Amniotic epithelial cell (primary cell): Measurements from ENCODE around the gene CXCL14.
A peak's percentile ranks its signal among the peaks of the same experiment; 100 is the strongest.

ENCODE experiments used
- DNase-seq: peaks from one replicate; pipeline ENCODE4 v3.0.0-alpha.2; 2010; ENCODE audit warnings: low read depth

CXCL14 gene

GRCh38 chr5:135567661-135568060 is 11.1 kb downstream of the CXCL14 start:
- no peak for DNase-seq

GRCh38 chr5:135566422-135567400 is 12.1 kb downstream of the CXCL14 start:
- DNase-seq = no peak

GRCh38 chr5:135565725-135566421 is 12.9 kb downstream of the CXCL14 start:
- peak; percentile 20 for DNase-seq

DNA sequence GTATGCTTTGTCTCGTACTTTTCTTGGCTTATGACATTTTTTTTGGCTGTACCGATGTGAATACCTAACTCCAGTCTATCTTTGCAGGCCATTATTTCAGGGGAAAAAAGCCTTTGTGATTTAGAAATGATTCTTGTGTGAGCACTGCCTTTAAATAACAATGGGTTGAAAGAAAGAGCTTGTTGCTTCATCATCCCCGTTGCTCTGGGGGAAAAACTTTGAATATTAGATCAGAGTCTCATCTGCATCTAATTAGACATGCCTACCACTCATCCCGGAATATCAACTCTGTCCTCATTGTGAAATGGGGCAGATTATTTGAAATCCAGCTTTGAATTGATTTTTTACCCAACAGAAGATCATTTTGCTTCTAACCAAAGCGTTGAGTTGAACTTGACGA is 13.5 kb downstream of the CXCL14 start:
- no peak for DNase-seq

DNA sequence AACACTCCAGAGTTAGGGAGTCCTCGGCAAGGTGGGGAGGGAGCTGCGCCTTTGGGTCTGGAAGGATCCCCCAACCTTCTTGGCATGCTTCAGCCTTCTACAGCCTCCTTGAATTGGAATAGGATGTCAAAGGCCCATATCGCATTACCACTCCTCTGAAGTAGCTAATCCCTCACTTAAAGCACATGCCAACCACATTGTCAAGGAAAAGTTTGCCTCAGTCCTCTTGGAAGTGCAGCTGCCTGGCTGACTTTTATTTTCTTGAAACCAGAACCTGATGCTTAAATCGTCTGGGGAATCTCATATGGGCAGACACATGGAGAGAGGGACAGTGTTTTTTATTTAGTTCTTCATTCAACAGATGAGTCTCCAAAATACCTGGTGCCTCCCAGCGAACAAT is 14.5 kb downstream of the CXCL14 start:
- no peak for DNase-seq

DNA sequence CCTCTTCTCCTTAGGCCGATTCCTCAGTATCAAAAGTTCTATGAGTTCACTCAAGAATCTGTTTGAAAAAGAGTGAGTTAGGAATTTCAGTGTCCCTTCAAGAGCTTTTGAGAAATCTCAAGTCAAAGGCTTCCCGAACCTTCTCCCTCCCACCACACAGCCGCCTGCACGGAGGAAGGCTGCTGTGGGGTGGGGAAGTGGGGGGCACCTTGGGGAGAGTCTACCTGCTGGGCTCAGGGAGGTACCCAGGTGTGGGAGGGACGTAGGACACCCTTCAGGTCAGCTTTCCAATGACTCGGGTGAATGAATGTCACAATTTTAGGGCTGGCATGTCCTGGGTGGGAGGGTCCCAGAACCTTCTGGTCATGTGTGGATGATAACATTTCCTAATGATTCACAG is 17.5 kb downstream of the CXCL14 start:
- no peak for DNase-seq

- DNase-seq = peak; percentile 55
Observed at GRCh38 chr5:135560858-135561257, 17.9 kb downstream of the CXCL14 start.

- peak; percentile 37 for DNase-seq
Observed at GRCh38 chr5:135559354-135559753, 19.4 kb downstream of the CXCL14 start.

DNA sequence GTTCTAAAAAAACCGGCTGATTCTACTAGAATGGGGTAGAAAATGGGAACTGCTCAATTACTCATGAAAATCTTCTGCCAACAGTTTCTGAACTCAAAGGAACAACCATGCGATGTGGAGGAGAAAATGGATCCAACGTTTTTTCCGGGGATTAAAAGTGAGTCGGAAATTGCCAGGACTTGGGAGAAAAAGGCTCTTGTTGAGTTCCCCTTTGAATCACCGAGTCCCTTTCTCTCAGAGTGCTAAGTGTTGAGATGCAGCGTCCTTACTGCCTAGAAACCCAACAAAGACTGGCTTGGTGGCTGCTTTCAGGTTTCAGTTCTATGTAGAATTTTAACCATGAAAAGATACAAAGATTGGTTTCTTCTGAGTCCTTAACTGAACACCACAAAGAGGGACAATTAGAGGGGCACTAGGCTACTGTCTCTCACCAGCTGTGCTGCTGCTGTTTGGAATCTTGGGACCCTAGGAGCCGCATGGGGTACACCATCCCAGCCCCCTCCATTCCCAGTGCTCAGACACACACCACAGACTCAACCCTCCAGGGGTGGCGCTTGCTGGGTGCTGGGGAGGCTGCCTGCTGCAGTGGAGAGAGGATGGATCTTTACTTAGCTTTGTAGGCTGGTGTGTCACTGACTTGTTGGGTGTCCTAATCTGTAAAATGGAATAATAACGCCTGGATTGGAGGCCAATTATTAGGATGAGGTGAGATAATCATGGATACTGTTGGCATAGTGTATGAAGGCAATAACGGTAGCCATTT is 21.5 kb downstream of the CXCL14 start:
- no peak for DNase-seq

GRCh38 chr5:135556620-135557019 is 22.2 kb downstream of the CXCL14 start:
- no peak for DNase-seq

- no peak for DNase-seq
Observed at GRCh38 chr5:135555530-135555929, 23.3 kb downstream of the CXCL14 start.

- DNase-seq = peak; percentile 8
Observed at GRCh38 chr5:135553688-135554462, 24.9 kb downstream of the CXCL14 start.

GRCh38 chr5:135551593-135552447 is 27.0 kb downstream of the CXCL14 start:
- peak; percentile 51 for DNase-seq

- DNase-seq = no peak
Observed at GRCh38 chr5:135549413-135549812, 29.4 kb downstream of the CXCL14 start.

- no peak for DNase-seq
Observed at GRCh38 chr5:135547590-135548254, 31.1 kb downstream of the CXCL14 start.

GRCh38 chr5:135546912-135547311 is 31.9 kb downstream of the CXCL14 start:
- DNase-seq = no peak

DNA sequence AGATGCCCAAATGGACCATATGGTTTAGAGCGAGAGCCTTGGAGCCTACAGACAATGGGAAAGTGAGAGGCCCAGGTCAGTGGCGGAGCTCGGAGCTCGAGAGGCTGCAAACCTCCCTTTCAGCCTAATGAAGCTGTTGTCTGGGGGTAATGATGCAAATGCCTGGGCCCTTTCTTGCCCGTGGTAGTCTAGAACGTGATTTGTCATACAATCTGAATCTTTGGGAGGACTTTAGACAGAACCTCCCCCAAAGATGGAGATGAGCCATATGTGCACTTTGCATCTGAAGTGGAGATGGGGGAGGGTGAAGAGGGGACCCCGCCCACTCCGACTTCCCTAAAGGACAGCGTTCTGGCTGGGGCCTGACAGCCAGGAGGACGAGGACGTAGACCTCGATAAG is 32.7 kb downstream of the CXCL14 start:
- DNase-seq = no peak

DNA sequence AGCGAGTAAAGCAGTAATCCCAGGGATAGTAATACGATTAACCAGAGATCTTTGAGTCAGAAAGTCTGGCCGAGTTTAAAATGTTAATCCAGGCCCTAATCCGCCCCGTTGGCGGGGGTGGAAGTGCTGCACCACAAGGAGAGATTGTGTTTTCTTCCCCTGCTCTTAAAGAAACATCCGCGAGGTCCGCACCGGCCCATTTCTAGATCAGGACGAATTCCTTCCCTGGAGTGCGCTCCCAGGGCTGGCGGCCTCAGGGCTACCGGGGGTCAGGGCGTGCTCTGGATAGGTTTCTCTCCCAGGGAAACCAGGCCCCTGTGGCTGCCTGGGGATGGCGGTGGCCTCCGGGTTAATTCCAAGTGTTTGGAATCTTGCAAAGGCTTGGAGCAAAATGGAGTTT is 33.7 kb downstream of the CXCL14 start:
- DNase-seq = no peak

DNA sequence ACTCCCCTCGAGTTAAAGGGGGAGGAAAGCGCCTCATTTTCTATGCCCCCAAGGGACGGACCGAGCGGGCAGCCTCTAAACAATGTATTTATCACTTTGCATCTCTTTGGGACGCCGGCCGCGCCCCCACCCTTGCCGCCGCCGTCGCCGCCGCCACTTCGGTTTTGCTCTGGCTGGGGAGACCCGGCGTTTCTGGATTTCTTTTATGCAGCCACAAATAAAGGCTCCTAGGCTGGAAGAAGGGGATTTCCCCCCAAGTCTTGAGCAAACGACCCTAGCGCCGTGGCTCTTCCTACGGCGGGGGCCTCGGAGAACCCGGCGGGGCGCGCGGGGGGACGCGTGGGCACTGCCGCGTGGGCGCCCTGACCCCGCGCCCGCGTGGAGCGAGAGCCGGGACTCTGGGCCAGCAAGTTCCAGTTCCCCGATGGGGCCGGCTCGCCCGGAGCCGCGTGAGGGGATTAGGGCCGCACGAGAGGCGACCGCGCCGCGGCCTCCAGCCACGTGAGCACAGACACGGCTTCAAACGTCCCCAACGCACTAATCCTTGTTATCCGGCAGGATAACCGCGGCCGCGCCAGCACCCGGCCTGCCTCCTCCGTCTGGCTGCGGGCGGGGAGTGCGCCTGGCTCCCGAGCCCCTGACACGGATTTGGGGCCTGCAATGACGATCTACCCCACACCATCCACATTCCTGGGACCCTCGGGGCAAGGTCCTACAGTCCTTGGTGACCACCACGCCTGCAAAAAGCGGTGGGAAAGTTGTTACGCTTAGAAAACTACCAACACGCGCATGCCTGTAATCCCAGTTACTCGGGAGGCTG is 35.1 kb downstream of the CXCL14 start:
- no peak for DNase-seq
